ENCODE measurements around the gene NEB.

The NEB gene

GRCh38 chr2:151670846-151671597 is 63.3 kb downstream of the NEB start:
- H3K4me3 ChIP-seq (ENCODE audit: control insufficient read depth, low read depth, low read length): no peak overlapping the region
- TF ChIP-seq CTCF (conservative IDR thresholded peaks at IDR 0.05; ENCODE audit: control insufficient read depth, insufficient read depth, low read depth, low read length): no peak
- no peak for DNase-seq (ENCODE audit: low read depth)

- no peak overlapping the region for H3K4me3 ChIP-seq (ENCODE audit: control insufficient read depth, low read depth, low read length)
- no peak for TF ChIP-seq CTCF (conservative IDR thresholded peaks at IDR 0.05; ENCODE audit: control insufficient read depth, insufficient read depth, low read depth, low read length)
- no peak for DNase-seq (ENCODE audit: low read depth)
Measured at GRCh38 chr2:151670346-151670745, 63.9 kb downstream of the NEB start.

- DNase-seq (ENCODE audit: low read depth): no peak
Measured at GRCh38 chr2:151669585-151670081, 64.6 kb downstream of the NEB start.

DNA sequence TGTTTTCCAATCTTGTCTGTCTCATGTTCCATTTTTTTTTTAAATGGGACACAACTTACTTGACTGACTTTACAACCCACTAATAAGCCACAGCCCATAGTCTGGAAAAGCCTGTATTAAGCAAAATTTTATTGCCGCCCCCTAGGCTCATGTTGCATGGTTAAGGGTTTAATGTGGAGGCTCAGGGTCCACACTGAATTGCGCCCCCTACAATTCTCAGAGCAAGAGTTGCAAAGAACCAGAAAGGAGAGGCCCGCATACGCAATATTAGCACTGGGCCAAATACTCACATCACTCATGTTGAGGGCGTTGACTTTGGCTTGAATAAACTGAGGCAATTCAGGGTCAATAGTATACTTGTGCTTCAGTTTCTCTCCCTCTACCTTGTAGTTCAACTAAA is 65.5 kb downstream of the NEB start:
- H3K4me3 ChIP-seq (ENCODE audit: control insufficient read depth, low read depth, low read length): no peak overlapping the region
- DNase-seq (ENCODE audit: low read depth): no peak
- no peak for TF ChIP-seq CTCF (conservative IDR thresholded peaks at IDR 0.05; ENCODE audit: control insufficient read depth, insufficient read depth, low read depth, low read length)

More at GRCh38 chr2:151669585-151670081, 64.6 kb downstream of the NEB start:
- no peak overlapping the region for H3K4me3 ChIP-seq (ENCODE audit: control insufficient read depth, low read depth, low read length)
- TF ChIP-seq CTCF (conservative IDR thresholded peaks at IDR 0.05; ENCODE audit: control insufficient read depth, insufficient read depth, low read depth, low read length): no peak

DNA sequence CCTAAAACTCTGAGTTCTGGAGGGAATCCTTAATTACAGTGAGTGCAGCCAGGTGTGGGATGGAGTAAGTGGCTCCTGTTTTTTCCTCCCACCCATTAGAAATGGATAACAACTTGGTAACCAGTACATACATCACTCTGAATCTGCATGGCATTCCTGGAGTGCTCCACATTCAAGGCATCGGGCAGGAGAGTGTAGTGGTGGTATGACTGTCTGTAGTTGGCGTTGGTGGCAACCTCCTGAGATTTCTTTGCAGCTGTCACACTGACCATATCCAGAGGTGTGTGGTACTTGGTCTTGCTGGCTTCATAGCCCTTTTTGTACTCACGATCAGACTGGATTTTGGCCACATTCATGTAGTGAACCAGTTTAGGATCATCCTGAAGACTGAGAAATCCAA is 68.3 kb downstream of the NEB start:
- no peak overlapping the region for H3K4me3 ChIP-seq (ENCODE audit: control insufficient read depth, low read depth, low read length)
- DNase-seq (ENCODE audit: low read depth): no peak
- TF ChIP-seq CTCF (conservative IDR thresholded peaks at IDR 0.05; ENCODE audit: control insufficient read depth, insufficient read depth, low read depth, low read length): no peak

DNA sequence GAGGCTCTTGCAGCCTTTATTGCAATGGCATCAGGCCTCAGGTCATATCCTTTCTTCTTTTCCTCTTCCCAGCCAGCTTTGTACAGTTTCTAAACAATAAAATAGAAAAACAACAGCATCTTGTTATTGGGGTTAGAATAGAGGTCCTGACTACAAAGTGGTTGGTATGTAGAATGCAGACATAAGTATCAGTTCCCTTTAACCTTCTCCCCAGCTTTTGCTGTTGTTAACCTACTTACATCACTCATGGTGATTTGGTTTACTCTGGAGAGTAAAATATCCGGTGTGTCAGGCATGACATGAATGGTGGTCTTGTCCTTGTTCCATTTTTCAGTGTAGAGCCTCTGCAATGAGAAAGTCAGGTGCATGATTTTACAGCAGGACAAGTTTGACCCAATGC is 69.8 kb downstream of the NEB start:
- H3K4me3 ChIP-seq (ENCODE audit: control insufficient read depth, low read depth, low read length): no peak overlapping the region
- no peak for TF ChIP-seq CTCF (conservative IDR thresholded peaks at IDR 0.05; ENCODE audit: control insufficient read depth, insufficient read depth, low read depth, low read length)
- no peak for DNase-seq (ENCODE audit: low read depth)
